ENCODE data around the gene PFN3. TPM values are rescaled to one million over a fixed set of nuclear protein-coding genes. Genes with fewer than 3 reads are reported as not detected.

Gene PFN3
- total RNA-seq, 1 donor from 2014 or later = not detected

DNA sequence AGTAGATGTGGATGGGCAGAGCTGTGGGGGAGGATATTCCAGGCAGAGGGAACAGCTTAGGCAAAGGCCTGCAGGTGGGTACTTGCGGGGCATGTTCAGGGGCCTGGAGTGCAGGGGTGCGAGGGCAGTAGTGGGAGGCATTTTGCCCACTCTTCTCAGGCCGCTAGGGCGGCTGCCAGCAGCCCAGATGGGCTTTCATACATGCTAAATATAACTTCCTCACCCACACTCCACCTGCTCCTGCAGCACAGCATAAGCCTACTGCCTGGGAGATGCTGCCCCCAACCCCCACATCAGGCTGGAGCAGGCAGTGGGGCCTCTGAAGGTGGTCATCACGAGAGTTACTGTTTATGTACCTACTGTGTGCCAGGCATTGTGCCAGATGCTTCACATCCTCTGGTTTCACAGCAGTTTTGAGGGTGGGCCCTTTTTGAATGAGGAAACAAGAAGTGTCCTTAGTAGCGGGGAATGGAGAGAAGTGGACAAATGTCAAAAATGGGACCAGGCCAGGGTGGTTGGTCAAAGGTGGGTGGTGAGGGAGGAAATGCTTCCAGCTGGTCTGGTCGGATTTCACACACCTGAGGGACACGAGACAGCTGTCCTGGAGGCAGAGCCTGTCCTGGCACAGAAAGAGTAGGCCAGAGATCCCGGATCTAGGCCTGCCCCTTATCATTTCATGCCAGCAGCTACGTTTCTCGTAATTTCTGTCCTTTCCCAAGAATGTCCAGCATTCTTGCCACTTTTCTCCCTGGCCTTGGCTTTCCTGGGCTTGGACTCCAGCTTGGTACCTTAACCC, 30.6 kb downstream of the PFN3 start:
- no peak overlapping the region for H3K27ac Mint-ChIP-seq (ENCODE audit: unreplicated experiment)
- H3K27me3 Mint-ChIP-seq (ENCODE audit: low read depth) = peaks cover 12% of the 10 kb centered on the region
- H3K4me3 Mint-ChIP-seq = peak overlapping the region; percentile 71

DNA sequence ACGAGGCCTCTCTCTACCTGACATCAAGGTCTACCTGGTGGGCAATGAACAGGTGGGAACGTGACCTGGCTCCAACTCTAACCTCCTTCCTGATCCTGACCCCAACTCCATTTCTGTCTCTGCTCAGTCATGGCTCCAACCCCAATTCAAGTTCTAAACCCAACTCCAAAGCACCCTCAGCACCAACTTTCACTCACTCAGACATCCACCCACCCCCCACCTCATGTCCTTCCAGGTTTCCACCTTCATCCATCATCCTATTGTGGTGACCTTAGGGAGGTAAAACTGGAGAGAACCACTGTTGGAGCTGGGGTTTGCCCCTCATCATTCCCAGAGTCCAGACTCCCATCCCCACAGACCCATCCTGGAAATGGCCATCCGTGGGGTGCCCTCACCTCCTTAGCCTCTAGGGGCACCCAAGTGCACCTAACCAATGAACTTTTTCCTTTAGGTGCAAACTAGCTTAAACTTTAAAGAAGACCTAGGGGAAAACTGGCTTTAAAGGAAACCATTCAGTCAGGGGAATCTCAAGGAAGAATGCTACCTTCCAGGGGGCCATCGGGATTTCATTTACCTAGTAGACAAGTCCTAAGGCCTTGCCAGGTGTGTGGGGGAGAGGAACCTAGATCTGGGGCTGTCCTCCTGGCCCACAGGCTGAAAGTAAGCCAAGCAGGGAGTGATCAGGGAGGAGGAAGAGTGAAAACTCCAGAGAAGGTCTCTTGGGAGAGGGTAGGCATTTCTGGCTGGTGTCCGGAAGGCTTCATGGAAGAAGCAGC, 31.4 kb downstream of the PFN3 start:
- peak overlapping the region; percentile 71 for H3K4me3 Mint-ChIP-seq
- DNase-seq (ENCODE audit: low read depth, low spot score) = peak; percentile 42
- TF ChIP-seq, protein P1, sequence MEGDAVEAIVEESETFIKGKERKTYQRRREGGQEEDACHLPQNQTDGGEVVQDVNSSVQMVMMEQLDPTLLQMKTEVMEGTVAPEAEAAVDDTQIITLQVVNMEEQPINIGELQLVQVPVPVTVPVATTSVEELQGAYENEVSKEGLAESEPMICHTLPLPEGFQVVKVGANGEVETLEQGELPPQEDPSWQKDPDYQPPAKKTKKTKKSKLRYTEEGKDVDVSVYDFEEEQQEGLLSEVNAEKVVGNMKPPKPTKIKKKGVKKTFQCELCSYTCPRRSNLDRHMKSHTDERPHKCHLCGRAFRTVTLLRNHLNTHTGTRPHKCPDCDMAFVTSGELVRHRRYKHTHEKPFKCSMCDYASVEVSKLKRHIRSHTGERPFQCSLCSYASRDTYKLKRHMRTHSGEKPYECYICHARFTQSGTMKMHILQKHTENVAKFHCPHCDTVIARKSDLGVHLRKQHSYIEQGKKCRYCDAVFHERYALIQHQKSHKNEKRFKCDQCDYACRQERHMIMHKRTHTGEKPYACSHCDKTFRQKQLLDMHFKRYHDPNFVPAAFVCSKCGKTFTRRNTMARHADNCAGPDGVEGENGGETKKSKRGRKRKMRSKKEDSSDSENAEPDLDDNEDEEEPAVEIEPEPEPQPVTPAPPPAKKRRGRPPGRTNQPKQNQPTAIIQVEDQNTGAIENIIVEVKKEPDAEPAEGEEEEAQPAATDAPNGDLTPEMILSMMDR (conservative IDR thresholded peaks at IDR 0.05) = peak; percentile 57
- H3K27ac Mint-ChIP-seq (ENCODE audit: unreplicated experiment) = no peak overlapping the region
- no peaks in the 10 kb centered on the region for H3K9me3 Mint-ChIP-seq
- H3K36me3 Mint-ChIP-seq (ENCODE audit: low read depth) = no peaks in the 10 kb centered on the region
- peaks cover 15% of the 10 kb centered on the region for H3K27me3 Mint-ChIP-seq (ENCODE audit: low read depth)
- peaks cover 26% of the 10 kb centered on the region for H3K4me1 Mint-ChIP-seq

More for the DNA sequence above, 30.6 kb downstream of the PFN3 start:
- Mint-ChIP-seq H3K36me3 (ENCODE audit: low read depth) (no peaks in the 10 kb centered on the region), H3K4me1 (peaks cover 26% of the 10 kb centered on the region), H3K9me3 (no peaks in the 10 kb centered on the region)
- no peak for DNase-seq (ENCODE audit: low read depth, low spot score)
- TF ChIP-seq, protein P1 (conservative IDR thresholded peaks at IDR 0.05) = no peak

DNA sequence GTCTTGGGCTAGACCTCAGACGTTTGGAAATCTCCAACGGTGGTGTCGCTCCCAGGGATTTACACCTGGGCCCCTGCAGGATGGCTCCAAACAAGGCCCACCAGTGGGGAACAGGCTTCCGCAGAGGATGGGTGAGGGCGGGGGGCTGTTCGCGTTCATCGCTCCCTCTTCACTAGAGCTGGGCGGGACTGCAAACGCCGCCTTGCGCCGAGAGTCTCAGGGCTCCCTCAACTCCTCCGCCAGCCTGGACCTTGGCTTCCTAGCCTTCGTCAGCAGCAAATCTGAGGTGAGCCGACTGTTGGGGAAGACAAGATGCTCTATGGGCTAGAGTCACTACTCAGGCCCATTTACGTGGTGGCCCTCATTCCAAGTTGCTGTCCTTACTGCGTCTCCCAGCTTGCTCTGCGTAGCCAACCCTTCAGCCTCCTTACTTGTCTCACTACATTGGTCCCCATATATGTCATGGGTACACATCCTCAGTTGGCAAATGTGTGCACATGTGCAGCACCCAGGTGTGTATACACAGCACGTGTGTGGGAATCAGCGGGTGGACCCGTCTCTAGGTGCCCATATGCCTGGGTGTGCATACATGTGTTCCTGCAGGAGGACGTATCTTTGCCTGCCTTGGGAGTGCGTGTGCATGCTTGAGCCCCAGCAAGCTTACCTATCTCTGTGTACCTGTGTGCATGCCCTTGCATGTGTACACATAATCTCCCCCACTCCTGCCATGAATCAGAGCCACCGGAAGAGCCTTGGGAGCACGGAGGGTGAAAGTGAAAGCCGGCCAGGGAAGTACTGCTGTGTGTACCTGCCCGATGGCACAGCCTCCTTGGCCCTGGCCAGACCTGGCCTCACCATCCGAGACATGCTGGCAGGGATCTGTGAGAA, 32.2 kb downstream of the PFN3 start:
- Mint-ChIP-seq H3K4me3 (peak overlapping the region; percentile 81), H3K27me3 (ENCODE audit: low read depth) (peaks cover 15% of the 10 kb centered on the region), H3K4me1 (peaks cover 26% of the 10 kb centered on the region), H3K9me3 (no peaks in the 10 kb centered on the region), H3K36me3 (ENCODE audit: low read depth) (no peaks in the 10 kb centered on the region), H3K27ac (ENCODE audit: unreplicated experiment) (no peak overlapping the region)
- TF ChIP-seq, protein P1 (conservative IDR thresholded peaks at IDR 0.05) = no peak
- no peak for DNase-seq (ENCODE audit: low read depth, low spot score)

DNA sequence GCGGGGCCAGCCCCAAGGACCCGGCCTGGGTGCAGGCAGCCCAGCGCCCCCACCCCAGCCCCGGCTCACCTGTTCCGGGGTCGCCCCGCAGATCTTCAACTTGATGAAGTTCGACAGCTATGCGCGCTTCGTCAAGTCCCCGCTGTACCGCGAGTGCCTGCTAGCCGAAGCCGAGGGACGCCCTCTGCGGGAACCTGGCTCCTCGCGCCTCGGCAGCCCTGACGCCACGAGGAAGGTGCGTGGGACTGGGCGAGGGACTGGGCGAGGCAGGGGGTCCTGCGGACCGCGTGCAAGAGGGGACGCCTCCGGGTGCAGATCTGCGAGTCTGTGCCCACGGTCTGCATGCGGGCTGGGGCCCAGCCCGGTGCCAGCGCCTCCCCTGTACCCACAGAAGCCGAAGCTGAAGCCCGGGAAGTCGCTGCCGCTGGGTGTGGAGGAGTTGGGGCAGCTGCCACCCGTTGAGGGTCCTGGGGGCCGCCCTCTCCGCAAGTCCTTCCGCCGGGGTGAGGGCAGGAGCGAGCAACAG, 33.1 kb downstream of the PFN3 start:
- TF ChIP-seq, protein P1 (conservative IDR thresholded peaks at IDR 0.05) = no peak
- Mint-ChIP-seq H3K27ac (ENCODE audit: unreplicated experiment) (no peak overlapping the region), H3K4me1 (peaks cover 26% of the 10 kb centered on the region), H3K9me3 (no peaks in the 10 kb centered on the region), H3K36me3 (ENCODE audit: low read depth) (no peaks in the 10 kb centered on the region), H3K4me3 (peak overlapping the region; percentile 92), H3K27me3 (ENCODE audit: low read depth) (peaks cover 15% of the 10 kb centered on the region)
- no peak for DNase-seq (ENCODE audit: low read depth, low spot score)

Data from neural crest cell (in vitro differentiated cells).